Gastroesophageal sphincter (tissue), 3 donors: ENCODE measurements around the gene FBXO31.

Experiments
- CTCF ChIP-seq, 4 experiments: fragments of 200-600 bp in 2 of 4; fragments of 450-650 bp in 2 of 4; sonication (generic) in 1 of 4; IDR thresholded peaks; one replicate each; pipeline ENCODE4 v1.5.1; 2017 to 2019; ENCODE audit warnings: antibody characterized with exemption in 4 of 4, mild to moderate bottlenecking in 2 of 4, moderate library complexity in 2 of 4
- EP300 ChIP-seq: sonication (generic); formaldehyde crosslinking; IDR thresholded peaks from one replicate; pipeline ENCODE4 v1.6.1; 2017; ENCODE audit warnings: antibody characterized with exemption, mild to moderate bottlenecking

GRCh38 chr16:87323727-87324410 is 59.7 kb downstream of the FBXO31 start:
- no peak for TF ChIP-seq EP300
- TF ChIP-seq CTCF (IDR thresholded peaks at IDR 0.05) = no peak
